HL-60 (cell line): ENCODE results near the gene RCOR2.

Source experiments
- GABPA ChIP-seq: IDR thresholded peaks from 2 replicates; pipeline ENCODE4 v1.6.1; 2012; ENCODE audit warnings: low read depth
- POLR2AphosphoS5 ChIP-seq: IDR thresholded peaks from 2 replicates; pipeline ENCODE4 v1.6.1; 2012; ENCODE audit warnings: low read depth
- SPI1 ChIP-seq: IDR thresholded peaks from 2 replicates; pipeline ENCODE4 v1.6.1; 2012; ENCODE audit warnings: low read depth, mild to moderate bottlenecking, borderline replicate concordance
- TF ChIP-seq, protein P1 (sequence below): IDR thresholded peaks from one replicate; pipeline ENCODE4 v1.5.1; 2011; ENCODE audit warnings: low read length, control low read depth, inconsistent platforms; ENCODE audit not compliant: insufficient read depth
- TF ChIP-seq, protein P2 (sequence below): IDR thresholded peaks from 2 replicates; pipeline ENCODE4 v1.6.1; 2012; ENCODE audit warnings: low read depth; ENCODE audit not compliant: insufficient replicate concordance

DNA sequence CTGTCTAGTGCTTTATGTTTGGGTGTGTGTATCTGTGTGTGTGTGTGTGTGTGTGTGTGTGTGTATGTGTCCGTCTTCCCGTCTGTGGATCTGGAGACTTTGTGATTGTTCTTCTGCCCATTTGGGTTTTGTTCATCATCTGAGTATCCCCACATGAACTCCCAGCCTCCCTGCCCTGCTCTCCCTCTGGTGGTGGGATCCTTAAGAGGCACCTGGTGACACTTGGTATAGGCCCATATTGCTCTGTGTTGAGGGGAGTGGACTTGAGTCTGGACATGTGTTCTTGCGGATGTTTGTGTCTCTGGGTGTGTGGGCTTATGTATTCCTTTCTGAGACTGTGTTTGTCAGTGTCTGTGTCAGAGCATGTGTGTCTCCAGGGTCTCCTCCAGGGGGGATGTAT, 15.3 kb downstream of the RCOR2 start:
- TF ChIP-seq, protein P1, sequence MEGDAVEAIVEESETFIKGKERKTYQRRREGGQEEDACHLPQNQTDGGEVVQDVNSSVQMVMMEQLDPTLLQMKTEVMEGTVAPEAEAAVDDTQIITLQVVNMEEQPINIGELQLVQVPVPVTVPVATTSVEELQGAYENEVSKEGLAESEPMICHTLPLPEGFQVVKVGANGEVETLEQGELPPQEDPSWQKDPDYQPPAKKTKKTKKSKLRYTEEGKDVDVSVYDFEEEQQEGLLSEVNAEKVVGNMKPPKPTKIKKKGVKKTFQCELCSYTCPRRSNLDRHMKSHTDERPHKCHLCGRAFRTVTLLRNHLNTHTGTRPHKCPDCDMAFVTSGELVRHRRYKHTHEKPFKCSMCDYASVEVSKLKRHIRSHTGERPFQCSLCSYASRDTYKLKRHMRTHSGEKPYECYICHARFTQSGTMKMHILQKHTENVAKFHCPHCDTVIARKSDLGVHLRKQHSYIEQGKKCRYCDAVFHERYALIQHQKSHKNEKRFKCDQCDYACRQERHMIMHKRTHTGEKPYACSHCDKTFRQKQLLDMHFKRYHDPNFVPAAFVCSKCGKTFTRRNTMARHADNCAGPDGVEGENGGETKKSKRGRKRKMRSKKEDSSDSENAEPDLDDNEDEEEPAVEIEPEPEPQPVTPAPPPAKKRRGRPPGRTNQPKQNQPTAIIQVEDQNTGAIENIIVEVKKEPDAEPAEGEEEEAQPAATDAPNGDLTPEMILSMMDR: no peak
- TF ChIP-seq GABPA: no peak
- no peak for TF ChIP-seq POLR2AphosphoS5
- TF ChIP-seq, protein P2, sequence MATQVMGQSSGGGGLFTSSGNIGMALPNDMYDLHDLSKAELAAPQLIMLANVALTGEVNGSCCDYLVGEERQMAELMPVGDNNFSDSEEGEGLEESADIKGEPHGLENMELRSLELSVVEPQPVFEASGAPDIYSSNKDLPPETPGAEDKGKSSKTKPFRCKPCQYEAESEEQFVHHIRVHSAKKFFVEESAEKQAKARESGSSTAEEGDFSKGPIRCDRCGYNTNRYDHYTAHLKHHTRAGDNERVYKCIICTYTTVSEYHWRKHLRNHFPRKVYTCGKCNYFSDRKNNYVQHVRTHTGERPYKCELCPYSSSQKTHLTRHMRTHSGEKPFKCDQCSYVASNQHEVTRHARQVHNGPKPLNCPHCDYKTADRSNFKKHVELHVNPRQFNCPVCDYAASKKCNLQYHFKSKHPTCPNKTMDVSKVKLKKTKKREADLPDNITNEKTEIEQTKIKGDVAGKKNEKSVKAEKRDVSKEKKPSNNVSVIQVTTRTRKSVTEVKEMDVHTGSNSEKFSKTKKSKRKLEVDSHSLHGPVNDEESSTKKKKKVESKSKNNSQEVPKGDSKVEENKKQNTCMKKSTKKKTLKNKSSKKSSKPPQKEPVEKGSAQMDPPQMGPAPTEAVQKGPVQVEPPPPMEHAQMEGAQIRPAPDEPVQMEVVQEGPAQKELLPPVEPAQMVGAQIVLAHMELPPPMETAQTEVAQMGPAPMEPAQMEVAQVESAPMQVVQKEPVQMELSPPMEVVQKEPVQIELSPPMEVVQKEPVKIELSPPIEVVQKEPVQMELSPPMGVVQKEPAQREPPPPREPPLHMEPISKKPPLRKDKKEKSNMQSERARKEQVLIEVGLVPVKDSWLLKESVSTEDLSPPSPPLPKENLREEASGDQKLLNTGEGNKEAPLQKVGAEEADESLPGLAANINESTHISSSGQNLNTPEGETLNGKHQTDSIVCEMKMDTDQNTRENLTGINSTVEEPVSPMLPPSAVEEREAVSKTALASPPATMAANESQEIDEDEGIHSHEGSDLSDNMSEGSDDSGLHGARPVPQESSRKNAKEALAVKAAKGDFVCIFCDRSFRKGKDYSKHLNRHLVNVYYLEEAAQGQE: no peak
- TF ChIP-seq SPI1: no peak
